GM12878 (cell line): ENCODE data around the gene CRYL1. TPM values are rescaled to one million over a fixed set of nuclear protein-coding genes. Genes with fewer than 3 reads are reported as not detected.

Experiments used
- ATF2 ChIP-seq: IDR thresholded peaks from 2 replicates; pipeline ENCODE4 v1.6.1; 2012; ENCODE audit warnings: low read length, inconsistent platforms
- ATF3 ChIP-seq: IDR thresholded peaks from 2 replicates; pipeline ENCODE4 v1.6.1; 2011; ENCODE audit warnings: low read depth, mild to moderate bottlenecking, low read length, moderate library complexity, borderline replicate concordance; ENCODE audit errors: extremely low read depth
- CEBPZ ChIP-seq: fragments of 150-350 bp; IDR thresholded peaks from 2 replicates; pipeline ENCODE4 v1.6.1; 2016; ENCODE audit warnings: low read depth, low read length
- CHD2 ChIP-seq: IDR thresholded peaks from 2 replicates; pipeline ENCODE4 v1.6.1; 2011; ENCODE audit warnings: low read depth, low read length, improper control_type of control experiment, borderline replicate concordance
- CHD4 ChIP-seq: fragments of 200-600 bp; sonication (generic); IDR thresholded peaks from 2 replicates; pipeline ENCODE4 v1.6.1; 2016; ENCODE audit warnings: mild to moderate bottlenecking
- CREB1 ChIP-seq: IDR thresholded peaks from 2 replicates; pipeline ENCODE4 v1.6.1; 2012; ENCODE audit warnings: low read depth, mild to moderate bottlenecking, inconsistent platforms
- EP300 ChIP-seq, 2 experiments: fragments of 150-350 bp in 1 of 2; IDR thresholded peaks; 2 replicates each; pipeline ENCODE4 v1.6.1; 2011 to 2012; ENCODE audit warnings: low read depth in 2 of 2, low read length in 2 of 2, borderline replicate concordance in 1 of 2, improper control_type of control experiment in 1 of 2, inconsistent platforms in 1 of 2; ENCODE audit not compliant: control insufficient read depth in 1 of 2
- FOS ChIP-seq: IDR thresholded peaks from 3 replicates; pipeline ENCODE4 v1.6.1; 2011; ENCODE audit warnings: borderline replicate concordance; ENCODE audit not compliant: insufficient read length; ENCODE audit errors: extremely low read depth
- FOXM1 ChIP-seq: IDR thresholded peaks from 2 replicates; pipeline ENCODE4 v1.6.1; 2012; ENCODE audit warnings: low read depth, mild to moderate bottlenecking, inconsistent platforms, low read length, moderate library complexity
- GATAD2B ChIP-seq: fragments of 450-650 bp; conservative IDR thresholded peaks from 2 replicates; pipeline ENCODE4 v1.6.1; 2017; ENCODE audit warnings: low read depth, mild to moderate bottlenecking, moderate library complexity
- HSF1 ChIP-seq: fragments of 150-350 bp; IDR thresholded peaks from 2 replicates; pipeline ENCODE4 v1.6.1; 2014; ENCODE audit warnings: mild to moderate bottlenecking, low read depth, low read length
- KAT2A ChIP-seq: conservative IDR thresholded peaks from 2 replicates; pipeline ENCODE4 v1.6.1; 2011; ENCODE audit warnings: low read depth, low read length; ENCODE audit not compliant: control insufficient read depth
- NFXL1 ChIP-seq: fragments of 450-650 bp; IDR thresholded peaks from 2 replicates; pipeline ENCODE4 v1.6.1; 2017; ENCODE audit warnings: antibody characterized with exemption, mild to moderate bottlenecking, borderline replicate concordance
- NFYB ChIP-seq: IDR thresholded peaks from 2 replicates; pipeline ENCODE4 v1.6.1; 2011; ENCODE audit warnings: low read depth, mild to moderate bottlenecking, low read length, improper control_type of control experiment, moderate library complexity; ENCODE audit not compliant: insufficient read depth
- NRF1 ChIP-seq: conservative IDR thresholded peaks from 2 replicates; pipeline ENCODE4 v1.6.1; 2011; ENCODE audit warnings: mild to moderate bottlenecking, low read depth, low read length, improper control_type of control experiment
- ZNF207 ChIP-seq: fragments of 450-650 bp; IDR thresholded peaks from 2 replicates; pipeline ENCODE4 v1.6.1; 2014; ENCODE audit warnings: antibody characterized with exemption, mild to moderate bottlenecking, borderline replicate concordance
- polyA plus RNA-seq, 11 experiments: library from polyadenylated mRNA; depleted of rRNA in 4 of 11; unstranded in 6 of 11; stranded (reverse) in 5 of 11; fragments of >200 nt; fragmentation: Nextera tagmentation in 4 of 11; fragmentation: Illumina TruSeq in 1 of 11; extraction: Ambion mirVana in 4 of 11; extraction: Trizol in 1 of 11; gene quantifications; 1 replicate in 1 of 11; 2 replicates in 10 of 11; pipeline versions ENCODE4 v1.2.1 to v1.2.3, GENCODE V29; 2011 to 2016; ENCODE audit warnings: inconsistent platforms in 2 of 11, missing spikeins in 2 of 11, low read depth in 1 of 11
- total RNA-seq, 4 experiments: library from RNA; depleted of rRNA in 3 of 4; stranded (reverse); fragments of >200 nt in 3 of 4; fragmentation: Illumina TruSeq in 1 of 4; extraction: Trizol in 1 of 4; gene quantifications; 2 replicates each; pipeline versions ENCODE4 v1.2.1 to v1.2.3, GENCODE V29; 2013 to 2021
- TF ChIP-seq, protein P1 (sequence below): fragments of 450-650 bp; formaldehyde crosslinking; IDR thresholded peaks from 2 replicates; pipeline ENCODE4 v1.4.0; 2020; ENCODE audit warnings: mild to moderate bottlenecking, moderate library complexity

The CRYL1 gene
- total and polyA plus RNA-seq, 10 of the 15 experiments (the other 5 are each of a cell fraction or from before 2014, with no cell fraction given), result 5.5 to 36.7 (median 12.2) TPM

DNA sequence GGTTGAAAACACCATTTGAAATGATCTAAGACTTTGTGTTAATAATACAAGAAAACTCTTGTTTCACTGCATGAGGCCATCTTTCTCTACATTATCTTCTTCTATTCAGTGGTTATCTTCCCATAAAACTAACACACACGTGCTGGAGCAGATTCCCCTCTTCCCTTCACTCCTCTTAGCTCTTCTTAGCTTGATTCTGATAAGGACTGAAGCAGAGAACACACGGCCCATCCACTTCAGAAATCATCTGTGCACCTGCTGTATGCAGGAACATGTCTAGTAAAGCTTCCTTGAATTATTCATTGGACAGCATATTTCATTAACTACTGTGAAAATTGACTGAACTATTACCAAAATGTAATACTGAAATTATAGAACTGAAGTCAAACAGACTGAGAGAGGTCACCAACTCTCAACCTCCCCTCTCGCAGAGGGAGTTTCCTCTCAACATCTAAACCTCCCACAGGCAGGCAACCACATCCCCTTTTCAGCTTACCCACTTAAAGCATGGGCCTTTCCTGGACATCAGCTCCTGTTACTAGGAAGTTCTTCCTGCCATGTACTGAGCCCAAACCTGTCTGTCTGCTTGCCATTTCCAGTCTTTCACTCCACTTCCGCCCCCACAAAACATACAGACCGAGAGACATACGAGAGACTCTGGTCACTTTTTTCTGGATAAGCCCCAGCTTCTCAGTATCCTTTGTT, 113.9 kb downstream of the CRYL1 start (continued):
- TF ChIP-seq CEBPZ, result no peak
- no peak for TF ChIP-seq KAT2A
- TF ChIP-seq CHD4, result no peak
- TF ChIP-seq CREB1, result peak; percentile 32; the same call in 1 of the 2 replicates
- TF ChIP-seq, protein P1, sequence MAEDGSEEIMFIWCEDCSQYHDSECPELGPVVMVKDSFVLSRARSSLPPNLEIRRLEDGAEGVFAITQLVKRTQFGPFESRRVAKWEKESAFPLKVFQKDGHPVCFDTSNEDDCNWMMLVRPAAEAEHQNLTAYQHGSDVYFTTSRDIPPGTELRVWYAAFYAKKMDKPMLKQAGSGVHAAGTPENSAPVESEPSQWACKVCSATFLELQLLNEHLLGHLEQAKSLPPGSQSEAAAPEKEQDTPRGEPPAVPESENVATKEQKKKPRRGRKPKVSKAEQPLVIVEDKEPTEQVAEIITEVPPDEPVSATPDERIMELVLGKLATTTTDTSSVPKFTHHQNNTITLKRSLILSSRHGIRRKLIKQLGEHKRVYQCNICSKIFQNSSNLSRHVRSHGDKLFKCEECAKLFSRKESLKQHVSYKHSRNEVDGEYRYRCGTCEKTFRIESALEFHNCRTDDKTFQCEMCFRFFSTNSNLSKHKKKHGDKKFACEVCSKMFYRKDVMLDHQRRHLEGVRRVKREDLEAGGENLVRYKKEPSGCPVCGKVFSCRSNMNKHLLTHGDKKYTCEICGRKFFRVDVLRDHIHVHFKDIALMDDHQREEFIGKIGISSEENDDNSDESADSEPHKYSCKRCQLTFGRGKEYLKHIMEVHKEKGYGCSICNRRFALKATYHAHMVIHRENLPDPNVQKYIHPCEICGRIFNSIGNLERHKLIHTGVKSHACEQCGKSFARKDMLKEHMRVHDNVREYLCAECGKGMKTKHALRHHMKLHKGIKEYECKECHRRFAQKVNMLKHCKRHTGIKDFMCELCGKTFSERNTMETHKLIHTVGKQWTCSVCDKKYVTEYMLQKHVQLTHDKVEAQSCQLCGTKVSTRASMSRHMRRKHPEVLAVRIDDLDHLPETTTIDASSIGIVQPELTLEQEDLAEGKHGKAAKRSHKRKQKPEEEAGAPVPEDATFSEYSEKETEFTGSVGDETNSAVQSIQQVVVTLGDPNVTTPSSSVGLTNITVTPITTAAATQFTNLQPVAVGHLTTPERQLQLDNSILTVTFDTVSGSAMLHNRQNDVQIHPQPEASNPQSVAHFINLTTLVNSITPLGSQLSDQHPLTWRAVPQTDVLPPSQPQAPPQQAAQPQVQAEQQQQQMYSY (CRISPR knock-in tag), result no peak
- TF ChIP-seq CHD2, result no peak
- TF ChIP-seq NFYB, result no peak
- TF ChIP-seq HSF1, result no peak
- TF ChIP-seq ZNF207, result no peak
- TF ChIP-seq ATF3, result no peak
- 0 out of 2 replicates have a peak, but pooled peaks have one; percentile 51 for TF ChIP-seq FOXM1
- TF ChIP-seq NRF1, result no peak
- TF ChIP-seq ATF2, result peak; percentile 62
- TF ChIP-seq EP300 (IDR thresholded peaks at IDR 0.05; ENCODE audit: borderline replicate concordance in 1 of 2, control insufficient read depth in 1 of 2, low read depth in 2 of 2, low read length in 2 of 2), result peak; percentile 21 to 51; a peak in 1 of 4 replicates
- TF ChIP-seq GATAD2B, result peak; percentile 40; the same call in 1 of the 2 replicates
- TF ChIP-seq NFXL1, result no peak
- no peak for TF ChIP-seq FOS
